Spleen (tissue), 11 donors: ENCODE results near the gene CTSL. TPM values are rescaled to one million over a fixed set of nuclear protein-coding genes. Genes with fewer than 3 reads are reported as not detected.

Source experiments
- DNase-seq: peaks from one replicate; pipeline ENCODE4 v3.0.0-alpha.2; 2020
- H3K27ac ChIP-seq, 8 donors: fragments of 200-600 bp; sonication (generic) in 7 of 8; 1 replicate in 4 of 8; 2 replicates in 4 of 8; pipeline versions ENCODE4 v1.5.0 to v1.8.0; 2016 to 2021; ENCODE audit warnings: inconsistent platforms in 4 of 8, mild to moderate bottlenecking in 4 of 8, moderate library complexity in 1 of 8
- H3K27me3 ChIP-seq, 7 donors: fragments of 200-600 bp; sonication (generic) in 6 of 7; replicated peaks in 1 of 7; 1 replicate in 4 of 7; 2 replicates in 3 of 7; pipeline versions ENCODE4 v1.5.0 to v1.8.0; 2016 to 2021; ENCODE audit warnings: inconsistent platforms in 3 of 7, mild to moderate bottlenecking in 1 of 7
- H3K36me3 ChIP-seq, 6 donors: fragments of 200-600 bp; sonication (generic) in 5 of 6; 1 replicate in 4 of 6; 2 replicates in 2 of 6; pipeline versions ENCODE4 v1.5.0 to v1.8.0; 2016 to 2021; ENCODE audit warnings: inconsistent platforms in 2 of 6
- H3K4me1 ChIP-seq, 6 donors: fragments of 200-600 bp; sonication (generic) in 5 of 6; 1 replicate in 3 of 6; 2 replicates in 3 of 6; pipeline versions ENCODE4 v1.5.0 to v1.8.0; 2016 to 2021; ENCODE audit warnings: inconsistent platforms in 3 of 6
- H3K4me3 ChIP-seq, 8 donors: fragments of 200-600 bp; sonication (generic) in 7 of 8; 1 replicate in 4 of 8; 2 replicates in 4 of 8; pipeline versions ENCODE4 v1.5.0 to v1.8.0; 2016 to 2021; ENCODE audit warnings: inconsistent platforms in 4 of 8, mild to moderate bottlenecking in 4 of 8, moderate library complexity in 2 of 8
- H3K9me3 ChIP-seq, 8 donors: fragments of 200-600 bp; sonication (generic) in 7 of 8; 1 replicate in 4 of 8; 2 replicates in 4 of 8; pipeline versions ENCODE4 v1.5.0 to v1.8.0; 2016 to 2021; ENCODE audit warnings: inconsistent platforms in 4 of 8
- POLR2A ChIP-seq, 3 donors: fragments of 450-650 bp; IDR thresholded peaks; one replicate each; pipeline ENCODE4 v1.5.1; 2017; ENCODE audit warnings: antibody characterized with exemption in 3 of 3, mild to moderate bottlenecking in 1 of 3
- POLR2AphosphoS5 ChIP-seq, 3 donors: sonication (generic); formaldehyde crosslinking; IDR thresholded peaks; one replicate each; pipeline ENCODE4 v1.5.1; 2017; ENCODE audit warnings: antibody characterized with exemption in 3 of 3
- WGBS, 5 donors: extraction: QIAGEN DNeasy Blood & Tissue Kit in 3 of 5; methylation state at CpG; one replicate each; pipeline versions ENCODE4 v1.1.5 to v1.1.7; 2013 to 2018; 5-methylcytosine and 5-hydroxymethylcytosine counted together
- intact Hi-C: fragments of 100-400 bp; cut with DNase I; formaldehyde crosslinking; loops from one replicate; pipeline ENCODE4 v1.15.0; 2023; ENCODE audit warnings: low total_unique reads
- polyA plus RNA-seq, 3 donors: library from polyadenylated mRNA; stranded (reverse); fragments of 200-250 nt; gene quantifications; one replicate each; pipeline ENCODE4 v1.2.1, GENCODE V29; 2013
- total RNA-seq, 7 donors: library from RNA; depleted of rRNA in 3 of 7; stranded (reverse); fragments of >200 nt in 3 of 7; fragmentation: NEBNext Ultra II Directional in 4 of 7; extraction: Animal tissue kit (Norgen Biotek cat#: 25700) in 4 of 7; gene quantifications; one replicate each; pipeline versions ENCODE4 v1.1.0 to v1.2.1, GENCODE V29; 2016 to 2021
- TF ChIP-seq, protein P1 (sequence below), 11 experiments: fragments of 200-600 bp in 7 of 11; fragments of 450-650 bp in 4 of 11; sonication (generic) in 4 of 11; IDR thresholded peaks in 8 of 11; conservative IDR thresholded peaks in 3 of 11; 1 replicate in 7 of 11; 2 replicates in 4 of 11; pipeline versions ENCODE4 v1.4.0 to v1.8.0; 2016 to 2021; ENCODE audit warnings: antibody characterized with exemption in 11 of 11, inconsistent platforms in 4 of 11, mild to moderate bottlenecking in 1 of 11
- donor health status: healthy with polysubstance abuse.
- donor health status: DM: no; HTN: no; CAD: no; lungs with moderate emphysema.
- donor health status: DM: no; HTN: no; CAD: no.
- donor health status: Bipolar disorder and iron deficiency.
- donor health status: healthy.
- donor health status: DM: no; HTN: no; CAD: no.
- donor health status: DM: yes; HTN: yes; CAD: no.

CTSL gene
- total and polyA plus RNA-seq, 10 donors: 37.8 to 384 (median 163) TPM

DNA sequence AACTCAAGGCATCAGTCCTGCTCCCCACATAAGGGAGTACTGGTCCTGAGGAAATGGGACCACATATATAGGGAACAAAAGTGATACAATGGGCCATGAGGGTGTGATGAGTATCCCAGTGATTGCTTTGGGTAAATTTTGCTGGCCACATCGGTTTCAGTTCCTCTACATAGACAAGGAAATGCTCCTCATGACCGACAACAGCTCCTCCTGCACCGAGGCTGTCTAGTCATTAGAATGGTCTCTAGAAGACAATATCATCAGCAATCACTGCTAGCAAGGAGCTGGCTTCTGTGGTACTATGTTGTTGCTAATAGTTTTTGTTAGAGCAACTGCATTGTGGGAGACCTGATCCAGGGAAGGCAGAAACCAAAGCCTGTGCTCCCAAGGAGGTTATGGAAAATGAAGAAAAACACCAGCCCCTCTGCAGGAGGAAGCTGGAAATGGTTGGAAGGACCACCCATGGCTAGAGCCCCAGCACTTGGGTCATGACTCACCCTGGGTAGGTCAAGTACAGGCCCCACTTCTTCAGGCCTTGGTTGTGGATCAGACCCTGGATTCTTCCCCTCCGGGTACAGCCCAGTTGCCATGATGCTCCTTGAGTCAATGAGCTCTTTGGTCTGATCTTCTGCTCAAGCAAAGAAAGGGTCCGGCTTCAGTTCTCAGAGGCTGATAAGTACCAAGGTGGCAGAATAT lies 3.4 kb upstream of the CTSL start:
- intact Hi-C loops: no loop called here
- DNase-seq: no peak
- TF ChIP-seq POLR2AphosphoS5 (IDR thresholded peaks at IDR 0.05) (peak in 1 of 3 donors; percentile 61), POLR2A (IDR thresholded peaks at IDR 0.05) (no peak)
- TF ChIP-seq, protein P1, sequence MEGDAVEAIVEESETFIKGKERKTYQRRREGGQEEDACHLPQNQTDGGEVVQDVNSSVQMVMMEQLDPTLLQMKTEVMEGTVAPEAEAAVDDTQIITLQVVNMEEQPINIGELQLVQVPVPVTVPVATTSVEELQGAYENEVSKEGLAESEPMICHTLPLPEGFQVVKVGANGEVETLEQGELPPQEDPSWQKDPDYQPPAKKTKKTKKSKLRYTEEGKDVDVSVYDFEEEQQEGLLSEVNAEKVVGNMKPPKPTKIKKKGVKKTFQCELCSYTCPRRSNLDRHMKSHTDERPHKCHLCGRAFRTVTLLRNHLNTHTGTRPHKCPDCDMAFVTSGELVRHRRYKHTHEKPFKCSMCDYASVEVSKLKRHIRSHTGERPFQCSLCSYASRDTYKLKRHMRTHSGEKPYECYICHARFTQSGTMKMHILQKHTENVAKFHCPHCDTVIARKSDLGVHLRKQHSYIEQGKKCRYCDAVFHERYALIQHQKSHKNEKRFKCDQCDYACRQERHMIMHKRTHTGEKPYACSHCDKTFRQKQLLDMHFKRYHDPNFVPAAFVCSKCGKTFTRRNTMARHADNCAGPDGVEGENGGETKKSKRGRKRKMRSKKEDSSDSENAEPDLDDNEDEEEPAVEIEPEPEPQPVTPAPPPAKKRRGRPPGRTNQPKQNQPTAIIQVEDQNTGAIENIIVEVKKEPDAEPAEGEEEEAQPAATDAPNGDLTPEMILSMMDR (IDR thresholded peaks at IDR 0.05 in 8 of 11, conservative IDR thresholded peaks at IDR 0.05 in 3 of 11): no peak
- Histone ChIP-seq H3K4me1 (peaks cover 0 to 28% (median 12%) of the 10 kb centered on the region in 6 donors), H3K4me3 (no peak overlapping the region), H3K27ac (peak overlapping the region in 4 of 8 donors; percentile 38 to 69 (median 64)), H3K36me3 (no peaks in the 10 kb centered on the region), H3K27me3 (peaks cover 0 to 35% (median 9%) of the 10 kb centered on the region in 7 donors), H3K9me3 (no peaks in the 10 kb centered on the region)
- whole genome bisulfite sequencing, 5 donors: 71 to 78% (median 75%) methylated on average over 5 of the region's 5 CpGs

DNA sequence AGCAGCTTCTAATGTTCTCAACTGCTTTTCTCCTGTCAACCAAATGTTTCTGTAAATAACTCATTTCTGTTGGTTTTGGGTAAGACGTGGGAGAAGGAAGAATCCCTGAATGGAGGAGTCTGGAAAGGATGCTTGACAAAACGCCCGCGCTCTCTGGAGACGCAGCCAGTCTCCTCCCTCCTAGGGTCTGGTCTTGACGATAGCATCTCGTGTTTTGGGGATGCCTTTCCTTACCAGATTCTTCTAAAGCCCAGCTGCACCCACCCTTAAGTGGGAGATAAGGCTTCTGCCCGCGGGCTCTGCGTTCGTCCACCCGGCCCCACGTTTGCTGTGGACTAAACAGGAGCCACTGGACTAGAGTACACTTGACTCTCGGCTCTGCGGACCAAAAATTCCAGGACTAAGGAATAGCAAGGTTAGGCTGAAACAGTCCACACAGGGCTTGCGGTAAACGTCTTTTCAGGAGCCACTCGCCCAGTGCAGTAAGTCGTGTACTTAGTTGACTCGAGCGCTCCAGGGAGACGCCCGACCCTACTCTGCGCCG lies 491 bp upstream of the CTSL start:
- WGBS, 5 donors: 5 to 15% (median 8%) methylated on average over 25 of the region's 25 CpGs
- Histone ChIP-seq H3K27me3 (peaks cover 0 to 39% (median 9%) of the 10 kb centered on the region in 7 donors), H3K4me1 (peaks cover 0 to 44% (median 12%) of the 10 kb centered on the region in 6 donors), H3K36me3 (peaks cover 0 to 24% (median 6%) of the 10 kb centered on the region in 6 donors), H3K9me3 (no peaks in the 10 kb centered on the region), H3K4me3 (peak overlapping the region; percentile 39 to 75 (median 47)), H3K27ac (peak overlapping the region; percentile 82 to 93 (median 88))
- DNase-seq: no peak
- no peak for TF ChIP-seq POLR2A (IDR thresholded peaks at IDR 0.05)
- TF ChIP-seq POLR2AphosphoS5 (IDR thresholded peaks at IDR 0.05): no peak
- TF ChIP-seq, protein P1 (IDR thresholded peaks at IDR 0.05 in 8 of 11, conservative IDR thresholded peaks at IDR 0.05 in 3 of 11): no peak
- intact Hi-C loops: no loop called here

- 85 to 96% (median 85%) methylated on average over 2 of the region's 2 CpGs for WGBS, 5 donors
- peak overlapping the region in 3 of 8 donors; percentile 4 to 75 (median 7) for H3K4me3 ChIP-seq
- TF ChIP-seq POLR2AphosphoS5 (IDR thresholded peaks at IDR 0.05): no peak
- TF ChIP-seq POLR2A (IDR thresholded peaks at IDR 0.05): no peak
- TF ChIP-seq, protein P1 (IDR thresholded peaks at IDR 0.05 in 8 of 11, conservative IDR thresholded peaks at IDR 0.05 in 3 of 11): no peak
- no peak for DNase-seq
- peaks cover 0 to 47% (median 14%) of the 10 kb centered on the region in 6 donors for H3K36me3 ChIP-seq
- H3K9me3 ChIP-seq: no peaks in the 10 kb centered on the region
- H3K27me3 ChIP-seq: peaks cover 0 to 42% (median 9%) of the 10 kb centered on the region in 7 donors
- intact Hi-C loops: no loop called here
- H3K4me1 ChIP-seq: peaks cover 0 to 44% (median 12%) of the 10 kb centered on the region in 6 donors
- no peak overlapping the region for H3K27ac ChIP-seq
These were observed 3.3 kb downstream of the CTSL start for GRCh38 chr9:87729246-87729645.

- Histone ChIP-seq H3K9me3 (no peaks in the 10 kb centered on the region), H3K27me3 (peaks cover 0 to 26% (median 2%) of the 10 kb centered on the region in 7 donors), H3K36me3 (peaks cover 0 to 47% (median 14%) of the 10 kb centered on the region in 6 donors), H3K4me3 (no peak overlapping the region), H3K4me1 (peaks cover 0 to 31% (median 7%) of the 10 kb centered on the region in 6 donors), H3K27ac (no peak overlapping the region)
- TF ChIP-seq POLR2AphosphoS5 (IDR thresholded peaks at IDR 0.05): no peak
- no peak for TF ChIP-seq POLR2A (IDR thresholded peaks at IDR 0.05)
- TF ChIP-seq, protein P1 (IDR thresholded peaks at IDR 0.05 in 8 of 11, conservative IDR thresholded peaks at IDR 0.05 in 3 of 11): no peak
- intact Hi-C loops: no loop called here
- no peak for DNase-seq
- 79 to 95% (median 85%) methylated on average over 2 of the region's 2 CpGs for WGBS, 5 donors
These were observed 5.4 kb downstream of the CTSL start for GRCh38 chr9:87731321-87731720.
